ENCODE results near the gene KLK3. TPM values are rescaled to one million over a fixed set of nuclear protein-coding genes. Genes with fewer than 3 reads are reported as not detected.

The KLK3 gene
- total RNA-seq, 1 donor from 2014 or later, result not detected

DNA sequence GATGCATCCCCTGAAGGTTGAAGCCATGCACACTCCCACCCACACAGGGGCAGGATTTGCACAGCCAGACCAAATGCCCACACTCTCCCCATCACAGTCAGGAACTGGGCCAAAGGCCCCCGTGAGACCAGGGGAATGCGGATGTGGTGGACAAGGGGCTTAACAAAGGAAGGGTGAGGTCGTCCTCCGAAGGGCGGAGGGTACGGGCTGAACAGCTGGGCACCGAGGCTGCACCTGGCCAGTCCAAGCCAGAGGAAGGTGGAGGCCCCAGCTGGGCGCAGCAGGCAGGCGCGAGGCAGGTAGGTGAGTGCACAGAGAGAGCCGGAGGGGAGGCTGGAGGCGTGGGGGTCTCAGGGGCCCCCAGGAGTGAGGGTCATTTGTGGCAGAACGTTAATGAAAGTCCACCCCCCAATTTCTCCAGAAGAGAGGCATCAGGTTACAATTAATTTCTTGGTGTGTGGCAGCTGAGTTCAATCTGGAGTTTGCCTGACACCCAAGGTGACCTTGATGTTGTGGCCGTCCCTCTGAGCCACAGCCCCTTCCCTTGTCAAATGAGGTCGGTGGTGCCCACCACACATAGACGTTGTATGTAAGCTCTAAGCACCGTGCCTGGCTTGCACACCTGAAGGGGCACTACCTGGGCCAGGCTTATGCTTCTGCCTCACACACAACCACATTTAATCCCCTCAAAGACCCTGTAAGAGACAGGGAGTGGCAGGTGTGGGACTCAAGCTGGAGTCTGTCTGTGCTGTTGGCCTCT is 24.3 kb upstream of the KLK3 start:
- intact Hi-C loops (cut with micrococcal nuclease), result no loop called here

DNA sequence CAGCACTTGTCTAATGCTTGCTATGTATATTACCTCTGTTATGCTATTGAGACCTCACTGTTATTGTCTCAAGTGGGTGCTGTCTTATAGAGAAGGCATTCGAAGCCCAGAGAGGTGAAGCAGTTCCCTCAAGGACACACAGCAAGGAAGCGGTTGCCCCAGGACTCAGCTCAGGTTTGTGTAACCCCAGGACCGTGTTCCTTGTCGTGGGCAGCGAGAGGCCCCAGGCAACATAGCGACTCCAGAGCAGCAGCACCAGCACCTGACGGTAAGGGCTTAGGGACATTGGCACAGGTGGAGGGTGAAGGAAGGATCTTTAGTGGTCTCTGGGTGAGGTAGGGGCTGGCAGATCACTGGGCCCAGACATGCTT is 23.7 kb upstream of the KLK3 start:
- intact Hi-C loops (cut with micrococcal nuclease), result no loop called here

DNA sequence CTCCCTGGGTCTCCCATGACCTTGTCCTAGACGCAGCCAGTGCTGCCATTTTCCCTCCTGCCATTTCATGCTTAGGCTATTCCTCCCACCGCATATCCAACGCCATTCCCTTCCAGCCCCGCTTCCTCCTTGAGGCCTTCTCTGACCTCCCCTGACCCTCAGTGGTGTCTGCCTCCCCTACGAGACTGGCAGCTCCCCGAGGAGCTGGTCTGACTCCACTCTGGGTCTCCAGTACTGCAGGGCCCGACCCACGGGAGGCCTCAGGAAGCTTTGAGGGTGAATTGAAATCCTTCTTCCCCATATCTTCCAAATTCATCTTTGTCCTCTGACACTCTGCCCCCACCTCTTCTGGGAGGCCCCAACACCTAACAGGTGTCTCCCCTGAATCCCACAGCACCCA is 22.0 kb upstream of the KLK3 start:
- intact Hi-C loops (cut with micrococcal nuclease), result no loop called here

DNA sequence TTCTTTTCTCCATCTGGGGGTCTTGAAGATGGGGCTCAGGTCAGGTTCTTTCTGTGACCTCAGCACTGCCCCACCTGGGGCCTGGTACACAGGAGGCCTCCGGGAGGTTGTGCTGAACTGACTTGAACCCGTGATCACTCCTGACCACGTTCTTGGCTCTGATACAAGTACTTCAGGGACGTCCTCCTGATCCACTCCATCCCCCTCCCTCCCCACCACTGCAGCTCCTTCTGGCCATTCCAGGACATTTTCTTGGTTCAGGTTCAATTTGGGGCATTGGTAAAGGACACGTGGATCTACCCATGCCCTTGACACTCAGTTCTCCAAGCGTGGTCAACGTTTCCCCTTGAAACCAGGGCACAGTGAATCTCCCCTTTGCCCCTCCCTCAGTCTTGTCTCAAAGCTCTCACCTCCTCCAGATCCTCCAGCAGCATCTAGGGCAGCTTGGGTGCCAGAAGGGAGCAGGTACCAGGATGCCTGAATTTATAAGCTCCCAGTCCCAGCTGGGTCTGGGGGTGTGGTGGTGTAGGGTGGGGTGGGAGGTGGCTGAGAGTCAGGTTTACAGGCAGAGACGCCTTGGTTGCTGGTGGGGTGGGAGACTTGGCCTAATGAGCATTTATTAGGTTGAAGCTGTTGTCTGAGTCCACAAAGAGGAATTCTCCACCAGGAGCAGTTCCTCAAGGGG is 21.5 kb upstream of the KLK3 start, which contains the start of gene KLK15:
Gene KLK15, minus strand, starts transcription at position 458 of the 685 bp plus-strand sequence. CDS start 2,082 bp downstream, outside the sequence.
- intact Hi-C loops (cut with micrococcal nuclease), result no loop called here

- intact Hi-C loops (cut with micrococcal nuclease), result no loop called here
Observed at GRCh38 chr19:50833802-50834167, 20.9 kb upstream of the KLK3 start.

- intact Hi-C loops (cut with micrococcal nuclease), result loop anchor here (1.0 kb wide), 1 partner anchor 17 kb away; no protein-coding TSS in a partner anchor
Observed at GRCh38 chr19:50835103-50835784, 19.5 kb upstream of the KLK3 start.

DNA sequence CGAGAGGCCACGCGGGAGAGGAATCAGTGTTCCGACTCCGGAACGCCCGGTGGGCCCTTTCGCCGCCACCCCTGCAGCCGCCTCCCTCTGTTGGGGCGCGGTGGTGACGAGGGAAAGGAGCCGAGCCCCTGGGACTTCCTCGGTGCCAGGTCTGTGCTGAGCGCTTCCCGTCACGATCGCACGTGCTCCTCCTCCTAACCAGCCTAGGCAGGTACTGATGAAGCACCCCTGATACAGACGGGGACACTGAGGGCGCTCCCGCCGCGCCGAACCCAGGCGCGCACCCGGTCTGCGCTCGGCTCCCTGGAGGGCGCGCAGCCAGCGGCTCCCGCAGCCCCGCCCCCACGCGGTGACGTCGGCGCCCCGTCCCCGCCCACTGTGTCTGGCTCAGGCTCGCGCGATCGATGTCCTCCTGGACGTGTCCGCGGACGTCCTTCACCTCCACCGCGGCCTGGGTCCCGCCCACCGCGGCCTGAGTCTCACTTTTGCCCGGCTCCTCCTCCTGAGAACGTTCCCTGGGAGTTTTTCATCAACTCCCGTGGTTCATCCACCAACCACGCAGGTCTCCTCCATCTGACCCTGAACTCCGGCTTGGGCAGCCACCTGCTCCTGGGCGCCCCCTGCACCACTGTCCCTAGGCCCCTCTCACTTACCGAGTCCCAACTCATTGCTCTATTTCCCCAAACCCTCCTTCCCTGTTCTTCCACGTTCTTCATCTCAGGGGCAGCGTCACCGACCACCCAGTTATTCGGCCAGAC is 18.8 kb upstream of the KLK3 start:
- intact Hi-C loops (cut with micrococcal nuclease), result loop anchor here (1.0 kb wide), 2 partner anchors 18 to 31 kb away; no protein-coding TSS in a partner anchor

DNA sequence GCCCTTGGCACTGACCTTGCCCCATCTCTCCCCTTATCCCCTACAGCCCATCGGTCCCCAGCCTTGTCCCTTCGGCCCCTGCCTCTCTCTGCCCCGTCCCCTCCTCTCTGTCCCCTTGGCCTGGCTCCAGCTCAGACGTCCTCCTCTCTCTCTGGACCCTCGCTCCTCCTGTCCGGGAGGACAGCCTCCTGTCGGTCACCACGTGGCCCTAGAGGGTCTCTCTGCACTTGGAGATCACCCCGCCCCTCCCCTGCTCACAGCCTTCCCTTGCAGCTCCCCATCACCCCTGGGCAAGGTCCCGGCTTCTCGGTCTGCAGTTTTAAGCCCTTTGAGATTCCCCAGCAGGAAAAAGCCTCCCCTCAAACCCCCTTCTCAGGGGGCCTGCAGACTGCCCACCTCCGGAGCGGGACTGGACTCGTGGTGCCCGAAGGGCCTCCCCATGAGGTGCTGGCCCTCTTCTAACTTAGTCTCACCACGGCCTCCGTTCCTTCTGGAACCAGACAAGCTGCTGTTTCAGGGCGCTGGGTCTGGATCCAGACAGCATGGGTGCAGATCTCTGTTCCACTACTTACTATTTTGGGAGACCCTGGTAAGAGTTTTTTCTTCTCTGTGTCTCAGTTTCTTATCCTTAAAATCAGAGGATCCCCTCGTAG is 18.0 kb upstream of the KLK3 start:
- intact Hi-C loops (cut with micrococcal nuclease), result loop anchor here (1.0 kb wide), 1 partner anchor 31 kb away; no protein-coding TSS in a partner anchor

DNA sequence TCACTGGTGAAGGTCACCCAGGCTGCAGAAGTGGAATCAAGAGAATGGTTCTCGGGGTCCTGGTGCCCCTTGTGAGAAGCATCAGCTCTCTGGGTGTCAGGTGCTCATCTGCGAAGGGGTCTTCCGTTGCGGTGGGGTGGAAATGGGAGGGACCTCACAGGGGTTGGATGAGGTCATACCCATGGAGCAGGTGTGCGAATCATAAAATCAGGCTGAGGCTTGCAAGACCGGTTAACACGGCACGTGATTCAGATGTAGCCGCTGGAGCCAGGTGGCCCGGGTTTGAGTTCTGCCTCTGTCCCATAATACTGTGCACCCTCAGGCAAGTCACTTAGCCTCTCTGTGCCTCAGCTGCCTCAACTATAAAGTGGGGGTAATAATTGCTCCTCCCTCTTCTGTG is 17.4 kb upstream of the KLK3 start:
- intact Hi-C loops (cut with micrococcal nuclease), result no loop called here

DNA sequence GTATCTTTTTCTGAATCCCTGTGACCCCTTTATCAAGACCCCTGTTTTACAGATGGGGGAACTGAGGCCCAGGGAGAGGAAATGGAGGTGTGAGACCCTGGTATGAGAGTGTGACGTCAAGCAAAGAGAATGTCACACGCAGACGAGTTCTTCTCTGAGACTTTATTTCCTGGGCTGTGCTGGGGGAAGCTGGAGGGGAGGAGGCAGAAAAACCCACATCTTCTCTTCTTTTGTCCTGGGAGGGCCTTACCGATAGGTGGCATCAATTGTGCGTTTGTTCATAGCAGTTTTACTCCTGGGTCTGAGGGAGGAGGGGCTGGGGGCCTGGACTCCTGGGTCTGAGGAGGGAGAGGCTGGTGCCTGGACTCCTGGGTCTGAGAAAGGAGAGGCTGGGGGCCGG is 16.5 kb upstream of the KLK3 start:
- intact Hi-C loops (cut with micrococcal nuclease), result no loop called here

DNA sequence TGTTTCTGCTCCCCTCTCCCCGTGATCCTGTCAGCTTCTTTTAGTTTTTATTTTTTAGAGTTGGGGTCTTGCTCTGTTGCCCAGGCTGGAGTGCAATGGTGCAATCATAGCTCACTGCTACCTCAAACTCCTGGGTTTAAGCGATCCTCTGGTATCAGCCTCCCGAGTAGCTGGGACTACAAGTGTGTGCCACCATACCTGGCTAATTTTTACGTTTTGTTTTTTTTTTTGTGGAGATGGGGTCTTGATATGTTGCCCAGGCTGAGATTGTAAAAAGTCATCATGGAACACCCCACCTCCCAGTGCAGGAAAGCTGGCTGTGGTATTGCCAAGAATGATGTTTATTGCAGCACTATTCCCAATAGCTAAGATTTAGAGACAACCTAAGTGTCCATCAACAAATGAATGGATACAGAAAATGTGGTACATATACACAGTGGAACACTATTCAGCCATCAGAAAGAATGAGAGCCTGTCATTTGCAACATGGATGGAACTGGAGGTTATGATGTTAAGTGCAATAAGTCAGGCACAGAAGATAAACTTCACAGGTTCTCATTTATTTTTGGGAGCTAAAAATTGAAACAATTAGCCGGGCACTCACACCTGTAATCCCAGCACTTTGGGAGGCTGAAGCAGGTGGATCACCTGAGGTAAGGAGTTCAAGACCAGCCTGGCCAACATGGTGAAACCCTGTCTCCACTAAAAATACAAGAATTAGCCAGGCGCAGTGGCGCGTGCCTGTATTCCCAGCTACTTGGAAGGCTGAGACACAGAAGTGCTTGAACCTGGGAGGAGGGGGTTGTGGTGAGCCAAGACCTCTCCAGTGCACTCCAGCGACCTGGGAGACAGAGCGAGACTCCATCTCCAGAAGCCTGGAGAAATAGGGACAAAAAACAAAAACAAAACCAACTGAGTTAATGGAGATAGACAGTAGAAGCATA is 14.7 kb upstream of the KLK3 start:
- intact Hi-C loops (cut with micrococcal nuclease), result no loop called here

DNA sequence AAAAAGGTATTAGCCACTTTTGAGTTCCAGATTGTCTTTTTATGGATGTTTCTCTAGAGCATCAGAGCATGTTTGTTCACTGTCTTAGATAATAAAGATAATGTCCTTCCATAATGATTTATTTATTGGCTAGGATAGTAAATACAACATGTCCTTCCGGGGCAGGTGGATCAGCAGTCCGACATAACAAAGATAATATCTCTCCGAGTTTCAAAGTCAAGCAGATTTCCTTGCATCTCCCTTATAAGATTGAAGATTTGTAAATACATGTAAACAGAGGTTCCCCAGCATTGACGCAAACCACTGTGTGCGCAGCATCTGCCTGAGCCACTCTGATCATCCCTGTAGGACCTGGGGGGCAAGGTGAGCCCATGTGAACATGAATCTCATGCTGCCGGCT is 12.6 kb upstream of the KLK3 start:
- intact Hi-C loops (cut with micrococcal nuclease), result no loop called here

GRCh38 chr19:50843205-50843604 is 11.5 kb upstream of the KLK3 start:
- intact Hi-C loops (cut with micrococcal nuclease), result no loop called here

GRCh38 chr19:50843701-50844221 is 11.0 kb upstream of the KLK3 start:
- intact Hi-C loops (cut with micrococcal nuclease), result no loop called here

DNA sequence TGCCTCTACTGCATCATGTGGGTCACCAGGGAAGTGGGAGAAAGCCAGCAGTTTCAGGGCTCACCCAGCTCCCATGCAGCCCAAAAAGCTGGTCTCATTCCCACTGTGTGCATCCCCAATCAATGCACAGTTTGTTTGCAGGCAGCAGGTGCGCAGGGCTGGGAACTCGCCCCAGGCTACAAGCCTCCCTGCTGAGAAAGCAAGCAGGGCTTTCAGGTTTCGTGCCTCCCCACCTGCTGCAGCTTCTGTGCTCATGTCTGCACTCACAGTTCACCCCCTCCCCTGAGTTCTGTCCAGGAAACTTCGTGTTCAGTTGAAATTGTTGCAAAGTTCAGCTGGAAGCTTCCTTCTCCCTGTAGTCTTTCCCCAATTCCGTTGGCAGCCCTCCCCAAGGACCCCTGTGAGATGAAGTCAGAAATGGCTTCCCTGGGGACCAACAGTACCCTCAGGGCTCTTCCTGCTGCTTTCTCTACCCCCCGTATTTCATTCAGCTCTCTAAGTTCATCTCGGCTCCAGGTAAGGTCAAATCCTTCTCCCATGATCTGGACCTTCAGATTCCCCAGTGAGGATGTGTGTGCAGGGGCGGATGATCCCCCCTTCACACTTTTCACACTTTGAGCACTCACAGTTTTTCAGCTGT is 10.3 kb upstream of the KLK3 start:
- intact Hi-C loops (cut with micrococcal nuclease), result no loop called here

DNA sequence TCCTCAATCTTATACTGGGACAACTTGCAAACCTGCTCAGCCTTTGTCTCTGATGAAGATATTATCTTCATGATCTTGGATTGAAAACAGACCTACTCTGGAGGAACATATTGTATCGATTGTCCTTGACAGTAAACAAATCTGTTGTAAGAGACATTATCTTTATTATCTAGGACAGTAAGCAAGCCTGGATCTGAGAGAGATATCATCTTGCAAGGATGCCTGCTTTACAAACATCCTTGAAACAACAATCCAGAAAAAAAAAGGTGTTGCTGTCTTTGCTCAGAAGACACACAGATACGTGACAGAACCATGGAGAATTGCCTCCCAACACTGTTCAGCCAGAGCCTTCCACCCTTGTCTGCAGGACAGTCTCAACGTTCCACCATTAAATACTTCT is 4.0 kb upstream of the KLK3 start:
- intact Hi-C loops (cut with micrococcal nuclease), result no loop called here

DNA sequence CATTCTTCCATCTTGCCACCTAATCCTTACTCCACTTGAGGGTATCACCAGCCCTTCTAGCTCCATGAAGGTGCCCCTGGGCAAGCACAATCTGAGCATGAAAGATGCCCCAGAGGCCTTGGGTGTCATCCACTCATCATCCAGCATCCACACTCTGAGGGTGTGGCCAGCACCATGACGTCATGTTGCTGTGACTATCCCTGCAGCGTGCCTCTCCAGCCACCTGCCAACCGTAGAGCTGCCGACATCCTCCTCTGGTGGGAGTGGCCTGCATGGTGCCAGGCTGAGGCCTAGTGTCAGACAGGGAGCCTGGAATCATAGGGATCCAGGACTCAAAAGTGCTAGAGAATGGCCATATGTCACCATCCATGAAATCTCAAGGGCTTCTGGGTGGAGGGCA is 3.1 kb upstream of the KLK3 start:
- intact Hi-C loops (cut with micrococcal nuclease), result no loop called here

DNA sequence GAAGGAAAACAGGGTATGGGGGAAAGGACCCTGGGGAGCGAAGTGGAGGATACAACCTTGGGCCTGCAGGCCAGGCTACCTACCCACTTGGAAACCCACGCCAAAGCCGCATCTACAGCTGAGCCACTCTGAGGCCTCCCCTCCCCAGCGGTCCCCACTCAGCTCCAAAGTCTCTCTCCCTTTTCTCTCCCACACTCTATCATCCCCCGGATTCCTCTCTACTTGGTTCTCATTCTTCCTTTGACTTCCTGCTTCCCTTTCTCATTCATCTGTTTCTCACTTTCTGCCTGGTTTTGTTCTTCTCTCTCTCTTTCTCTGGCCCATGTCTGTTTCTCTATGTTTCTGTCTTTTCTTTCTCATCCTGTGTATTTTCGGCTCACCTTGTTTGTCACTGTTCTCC is 2.7 kb downstream of the KLK3 start:
- intact Hi-C loops (cut with micrococcal nuclease), result no loop called here

- intact Hi-C loops (cut with micrococcal nuclease), result no loop called here
Observed at GRCh38 chr19:50858886-50859285, 4.2 kb downstream of the KLK3 start.

Data from T-helper 2 cell treated with Interferon-gamma antibody and Interleukin-4, amounts not matched to agents 100 ng/mL and 5 ng/mL, for 36 hours (primary cell).